Fibroblast of mammary gland (primary cell): ENCODE results near the gene PCP4L1.

Experiments used
- DNase-seq: peaks from one replicate; pipeline ENCODE4 v3.0.0-alpha.2; 2010; ENCODE audit warnings: low read depth
- H3K4me3 ChIP-seq: 2 replicates; pipeline ENCODE4 v1.5.1; 2011; ENCODE audit warnings: low read depth, mild to moderate bottlenecking, low read length, moderate library complexity; ENCODE audit not compliant: control insufficient read depth
- TF ChIP-seq, protein P1 (sequence below): conservative IDR thresholded peaks from 2 replicates; pipeline ENCODE4 v1.5.1; 2011; ENCODE audit warnings: low read depth, low read length, inconsistent platforms; ENCODE audit not compliant: control insufficient read depth, insufficient read depth

Gene PCP4L1

GRCh38 chr1:161273402-161273801 is 14.9 kb downstream of the PCP4L1 start:
- DNase-seq = no peak
- TF ChIP-seq, protein P1, sequence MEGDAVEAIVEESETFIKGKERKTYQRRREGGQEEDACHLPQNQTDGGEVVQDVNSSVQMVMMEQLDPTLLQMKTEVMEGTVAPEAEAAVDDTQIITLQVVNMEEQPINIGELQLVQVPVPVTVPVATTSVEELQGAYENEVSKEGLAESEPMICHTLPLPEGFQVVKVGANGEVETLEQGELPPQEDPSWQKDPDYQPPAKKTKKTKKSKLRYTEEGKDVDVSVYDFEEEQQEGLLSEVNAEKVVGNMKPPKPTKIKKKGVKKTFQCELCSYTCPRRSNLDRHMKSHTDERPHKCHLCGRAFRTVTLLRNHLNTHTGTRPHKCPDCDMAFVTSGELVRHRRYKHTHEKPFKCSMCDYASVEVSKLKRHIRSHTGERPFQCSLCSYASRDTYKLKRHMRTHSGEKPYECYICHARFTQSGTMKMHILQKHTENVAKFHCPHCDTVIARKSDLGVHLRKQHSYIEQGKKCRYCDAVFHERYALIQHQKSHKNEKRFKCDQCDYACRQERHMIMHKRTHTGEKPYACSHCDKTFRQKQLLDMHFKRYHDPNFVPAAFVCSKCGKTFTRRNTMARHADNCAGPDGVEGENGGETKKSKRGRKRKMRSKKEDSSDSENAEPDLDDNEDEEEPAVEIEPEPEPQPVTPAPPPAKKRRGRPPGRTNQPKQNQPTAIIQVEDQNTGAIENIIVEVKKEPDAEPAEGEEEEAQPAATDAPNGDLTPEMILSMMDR = no peak

DNA sequence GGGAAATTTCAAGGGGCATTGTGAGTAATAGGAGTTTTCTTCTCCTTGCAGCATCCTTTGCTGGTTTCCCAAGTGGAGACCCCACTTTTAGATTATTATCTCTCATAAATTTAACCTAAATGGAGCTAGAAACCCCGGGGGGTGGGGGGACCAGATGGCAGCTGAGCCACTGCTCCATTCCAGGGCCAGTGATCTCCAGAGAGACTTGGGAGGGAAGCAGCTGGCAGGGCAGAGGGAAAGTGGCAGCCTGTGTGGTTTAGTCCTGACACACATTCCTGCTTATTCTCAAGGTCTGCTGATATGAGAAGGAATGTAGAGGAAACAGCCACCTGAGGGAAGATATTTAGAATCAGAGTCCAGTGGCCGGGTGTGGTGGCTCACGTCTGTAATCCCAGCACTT is 16.3 kb downstream of the PCP4L1 start:
- no peak overlapping the region for H3K4me3 ChIP-seq
- TF ChIP-seq, protein P1 = no peak
- no peak for DNase-seq

More at GRCh38 chr1:161273402-161273801, 14.9 kb downstream of the PCP4L1 start:
- H3K4me3 ChIP-seq = no peak overlapping the region

GRCh38 chr1:161282991-161283390 is 24.4 kb downstream of the PCP4L1 start:
- TF ChIP-seq, protein P1 = no peak
- H3K4me3 ChIP-seq = no peak overlapping the region
- no peak for DNase-seq

GRCh38 chr1:161285113-161285512 is 26.6 kb downstream of the PCP4L1 start:
- DNase-seq = no peak

DNA sequence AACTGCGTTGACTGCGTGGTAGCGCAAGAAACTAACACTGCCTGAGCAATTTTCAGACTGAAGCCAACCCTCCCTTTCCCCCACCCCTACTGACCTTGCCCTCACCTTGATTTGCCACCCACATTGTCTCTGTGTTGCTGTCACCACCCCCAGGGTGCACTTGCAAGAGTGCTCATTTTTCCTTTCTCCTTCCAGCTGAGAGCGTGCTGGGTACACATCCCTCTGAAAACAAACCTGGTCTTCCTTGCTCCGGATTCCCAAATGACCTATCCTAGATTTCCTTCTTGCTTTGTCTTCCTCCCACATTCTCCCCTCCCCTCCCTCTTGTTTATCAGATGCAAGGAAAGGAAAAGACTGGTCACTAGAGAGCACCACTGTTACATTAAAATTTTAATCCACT is 27.0 kb downstream of the PCP4L1 start:
- TF ChIP-seq, protein P1 = no peak
- no peak overlapping the region for H3K4me3 ChIP-seq
- no peak for DNase-seq

More at GRCh38 chr1:161285113-161285512, 26.6 kb downstream of the PCP4L1 start:
- TF ChIP-seq, protein P1 = no peak
- H3K4me3 ChIP-seq = no peak overlapping the region

DNA sequence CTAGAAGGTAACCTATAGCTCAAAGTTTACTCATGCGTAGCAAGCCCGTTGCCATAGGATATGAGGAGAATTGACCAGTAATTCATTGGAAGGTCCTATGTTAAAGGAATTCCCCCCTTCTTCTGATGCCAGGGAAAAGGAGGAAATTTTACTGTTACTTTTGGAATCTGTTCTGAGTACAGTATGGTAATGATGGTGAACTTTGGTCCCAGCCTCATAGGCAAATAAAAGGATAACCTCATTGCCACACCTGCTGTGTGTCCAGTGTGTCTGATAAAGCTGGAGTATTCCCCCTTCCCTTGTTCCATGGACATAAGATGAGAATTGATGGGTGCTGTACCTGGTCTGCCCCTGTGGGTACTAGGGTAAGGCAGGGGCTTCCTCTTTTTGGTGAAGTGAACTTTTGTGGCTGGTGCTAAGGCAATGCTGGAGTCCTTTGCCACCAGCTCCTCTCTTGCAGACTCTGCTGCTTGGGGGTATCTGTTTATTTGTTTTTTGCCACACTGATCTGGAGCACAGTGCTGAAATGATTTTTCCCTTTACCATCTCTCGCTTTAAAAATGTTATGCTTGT is 29.0 kb downstream of the PCP4L1 start:
- DNase-seq = no peak
- no peak overlapping the region for H3K4me3 ChIP-seq
- TF ChIP-seq, protein P1 = no peak

GRCh38 chr1:161290779-161291178 is 32.2 kb downstream of the PCP4L1 start:
- no peak overlapping the region for H3K4me3 ChIP-seq
- TF ChIP-seq, protein P1 = no peak
- DNase-seq = no peak
